ENCODE measurements around the gene HGD.

- TF ChIP-seq CTCF (conservative IDR thresholded peaks at IDR 0.05) (no peak), ZFX (IDR thresholded peaks at IDR 0.05) (no peak)
Measured at GRCh38 chr3:120602682-120603081, 79.4 kb downstream of the HGD start.
